Inflammatory macrophage (primary cell): Measurements from ENCODE around the gene FAM98A.
A peak's percentile ranks its signal among the peaks of the same experiment; 100 is the strongest.

Source experiments
- DNase-seq, 2 donors: peaks; one replicate each; pipeline ENCODE4 v3.0.0-alpha.2; 2020 to 2022

The FAM98A gene

DNA sequence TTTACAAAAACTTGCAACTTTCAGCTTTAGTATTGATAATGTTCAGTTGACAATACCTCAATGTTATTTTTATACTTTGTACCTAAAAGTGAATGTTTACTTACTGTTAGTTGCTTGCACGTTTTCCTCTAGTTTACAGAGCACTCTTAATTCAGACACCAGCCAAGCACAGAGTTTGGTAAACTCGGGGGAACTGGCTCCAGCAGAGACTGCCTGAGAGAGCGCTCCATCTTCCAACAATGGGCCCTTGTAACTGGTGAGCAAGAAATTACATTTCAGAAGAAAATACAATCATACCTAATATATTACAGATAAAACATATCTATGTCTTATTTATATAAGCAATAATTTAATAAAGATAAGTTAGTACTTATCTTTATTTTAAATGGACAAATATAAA, 3.7 kb downstream of the FAM98A start:
- DNase-seq = no peak

DNA sequence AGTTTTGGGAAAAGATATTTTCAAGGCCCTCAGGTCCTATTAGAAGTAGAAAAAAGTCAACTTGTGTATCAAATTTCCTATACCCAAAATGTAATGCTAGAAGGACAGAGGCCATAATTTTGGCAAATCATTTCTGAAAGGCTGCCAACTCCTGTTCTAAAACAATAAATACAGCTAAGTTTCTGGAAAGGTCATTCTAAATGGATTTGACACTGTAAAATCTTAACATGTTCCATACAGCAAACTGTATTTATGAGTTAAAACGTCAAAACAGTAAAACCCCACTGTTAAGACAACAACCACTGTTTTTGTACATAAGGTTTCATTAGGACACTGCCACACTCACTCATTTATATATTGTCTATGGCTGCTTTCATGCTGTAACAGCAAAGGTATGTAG, 9.7 kb downstream of the FAM98A start:
- DNase-seq = no peak

DNA sequence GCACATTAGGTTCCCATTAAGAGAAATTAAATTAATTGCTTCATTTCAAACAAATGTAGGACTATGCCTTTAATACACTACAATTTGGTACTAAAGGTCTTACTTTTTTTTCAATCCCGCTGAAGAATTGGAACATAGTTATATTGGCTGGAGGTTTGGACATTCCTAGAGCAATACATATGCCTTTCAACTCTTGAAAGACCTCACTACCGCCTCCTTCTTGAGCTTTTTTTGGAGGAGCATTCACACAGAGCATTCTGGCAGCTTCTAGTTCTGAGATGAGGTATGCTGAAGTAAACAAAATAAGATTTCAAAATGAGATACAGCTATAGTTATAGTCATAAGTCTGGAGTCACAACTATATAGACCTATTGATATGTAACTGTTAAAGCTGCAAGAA, 10.9 kb downstream of the FAM98A start:
- no peak for DNase-seq

DNA sequence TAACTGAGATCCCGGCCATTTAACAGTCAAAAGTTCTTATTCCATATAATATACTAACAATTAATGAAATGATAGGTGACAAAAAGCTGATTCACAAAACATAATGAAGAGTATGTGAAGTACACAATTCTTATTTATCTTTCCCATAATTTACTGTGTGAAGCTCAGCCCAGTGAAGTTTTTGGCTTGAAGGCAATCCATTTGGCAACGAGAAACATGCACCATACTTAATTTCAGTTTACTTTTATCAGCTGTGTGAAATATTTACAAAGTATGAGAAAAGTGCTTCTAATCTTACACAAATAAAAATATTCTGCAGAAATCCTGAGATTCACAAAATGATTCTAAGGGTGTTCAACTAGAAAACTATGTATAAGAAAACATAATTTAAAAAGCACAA, 12.3 kb downstream of the FAM98A start:
- DNase-seq = no peak

DNA sequence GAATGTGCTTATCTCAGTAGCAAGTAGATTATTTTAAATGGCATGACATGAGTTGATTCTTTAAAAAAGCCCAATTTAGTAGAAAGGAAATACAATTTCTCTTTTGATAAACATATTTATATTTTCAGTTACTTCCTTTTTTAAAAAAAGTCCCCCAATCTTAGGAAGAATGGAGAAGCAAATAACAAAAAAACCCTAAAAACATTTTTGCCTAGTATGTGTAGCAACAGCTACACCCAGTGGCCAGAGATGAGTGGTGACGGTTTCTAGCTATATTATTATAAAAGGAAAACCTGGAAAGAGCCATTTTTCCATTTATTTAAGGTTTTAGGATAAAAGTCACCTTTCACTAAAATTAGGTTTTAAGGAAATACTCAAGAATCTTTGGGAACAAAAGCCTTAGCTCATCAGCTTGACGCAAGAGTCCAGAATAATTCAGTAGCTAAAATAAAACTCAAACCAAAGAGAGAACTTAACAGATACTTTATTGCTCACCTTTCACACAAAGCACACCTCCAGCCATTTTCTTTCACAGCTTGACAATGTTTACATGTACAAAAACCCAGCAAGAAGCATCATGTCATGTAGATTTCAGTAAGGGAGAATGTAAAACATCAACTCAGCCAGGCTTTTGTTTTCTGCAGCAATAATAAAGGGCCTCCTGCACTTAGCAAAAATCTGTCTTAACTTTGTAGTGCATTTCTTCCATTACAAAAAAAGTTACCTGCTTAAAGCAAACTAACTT, 15.7 kb downstream of the FAM98A start:
- DNase-seq = peak; percentile 59 to 61

DNA sequence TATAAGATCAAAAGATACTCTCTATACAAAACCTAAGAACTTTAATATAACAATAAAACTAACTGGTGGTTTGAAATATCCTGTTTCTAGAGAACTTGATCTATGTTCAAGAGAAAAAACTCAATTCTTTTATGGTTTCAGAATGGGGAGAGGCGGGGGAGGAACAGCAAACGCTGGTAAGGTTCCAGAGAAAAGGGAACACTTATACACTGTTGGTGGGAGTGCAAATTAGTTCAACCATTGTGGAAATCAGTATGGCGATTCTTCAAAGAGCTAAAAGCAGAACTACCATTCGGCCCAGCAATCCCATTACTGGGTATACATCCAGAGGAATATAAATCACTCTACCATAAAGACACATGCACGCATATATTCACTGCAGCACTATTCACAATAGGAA, 17.2 kb downstream of the FAM98A start:
- peak; percentile 68 to 78 for DNase-seq

DNA sequence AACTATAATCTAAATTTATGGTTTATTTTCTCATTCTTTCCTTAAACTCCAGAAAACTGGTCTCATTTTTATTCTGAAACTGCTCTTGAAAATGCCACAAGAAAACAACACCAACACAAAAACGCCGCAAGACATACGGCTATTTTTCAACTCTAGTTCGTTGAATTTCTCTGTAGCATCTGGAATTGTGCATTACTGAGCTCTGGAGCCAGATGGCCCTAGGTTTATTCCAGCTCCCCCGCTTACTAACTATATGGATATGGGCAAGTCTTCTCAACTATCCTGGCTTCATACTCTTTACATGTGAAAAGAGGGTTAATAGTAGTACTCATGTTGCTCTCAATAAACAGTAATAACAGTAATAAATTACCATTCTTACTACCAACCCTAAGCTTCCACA, 19.9 kb downstream of the FAM98A start:
- no peak for DNase-seq

DNA sequence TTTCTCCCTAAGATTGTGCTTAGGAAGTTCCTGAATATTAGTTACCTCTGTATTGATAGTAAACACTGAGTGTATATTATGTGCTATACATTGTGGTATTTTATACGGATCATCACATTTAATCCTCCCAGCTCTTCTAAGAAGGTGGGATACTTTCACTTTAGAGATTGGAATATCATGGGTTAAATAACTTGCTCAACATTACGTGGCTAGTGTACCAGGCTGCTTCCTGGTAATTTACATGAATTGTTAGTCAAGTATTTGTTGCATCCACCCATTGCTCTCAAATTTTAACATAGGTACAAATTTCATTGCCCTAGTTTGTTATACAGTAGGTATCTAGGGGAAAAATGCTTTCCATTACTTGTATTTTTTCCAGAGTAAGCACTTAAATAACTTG, 21.4 kb downstream of the FAM98A start:
- DNase-seq = no peak

DNA sequence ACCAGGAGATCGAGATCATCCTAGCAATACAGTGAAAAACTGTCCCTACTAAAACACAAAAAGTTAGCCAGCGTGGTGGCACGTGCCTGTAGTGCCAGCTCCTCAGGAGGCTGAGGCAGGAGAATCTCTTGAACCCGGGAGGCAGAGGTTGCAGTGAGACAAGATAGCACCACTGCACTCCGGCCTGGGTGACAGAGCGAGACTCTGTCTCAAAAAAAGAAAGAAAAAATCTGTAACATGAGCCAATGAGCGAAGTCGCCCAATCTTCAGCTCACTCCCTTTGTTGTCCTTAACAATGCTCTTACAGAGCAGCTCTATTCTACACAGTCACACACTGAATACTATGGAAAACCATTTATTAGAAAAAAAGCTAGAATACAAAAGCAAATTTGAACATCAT, 22.0 kb downstream of the FAM98A start:
- no peak for DNase-seq

DNA sequence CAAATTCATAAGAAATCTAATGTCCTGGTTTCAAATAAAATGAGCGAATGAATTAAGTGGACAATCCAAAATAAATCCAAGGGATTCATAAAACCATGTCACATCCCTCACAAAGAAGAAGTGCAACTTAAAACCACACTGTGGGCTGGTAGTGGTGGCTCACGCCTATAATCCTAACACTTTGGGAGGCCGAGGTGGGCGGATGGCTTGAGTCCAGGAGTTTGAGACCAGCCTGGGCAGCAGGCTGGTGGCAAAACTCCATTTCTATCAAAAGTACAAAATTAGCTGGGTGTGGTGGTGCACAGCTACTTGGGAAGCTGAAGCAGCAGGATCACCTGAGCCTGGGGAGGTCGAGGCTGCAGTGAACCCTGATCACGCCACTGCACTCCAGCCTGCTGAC, 25.4 kb downstream of the FAM98A start:
- DNase-seq = peak in 1 of 2 donors; percentile 50

DNA sequence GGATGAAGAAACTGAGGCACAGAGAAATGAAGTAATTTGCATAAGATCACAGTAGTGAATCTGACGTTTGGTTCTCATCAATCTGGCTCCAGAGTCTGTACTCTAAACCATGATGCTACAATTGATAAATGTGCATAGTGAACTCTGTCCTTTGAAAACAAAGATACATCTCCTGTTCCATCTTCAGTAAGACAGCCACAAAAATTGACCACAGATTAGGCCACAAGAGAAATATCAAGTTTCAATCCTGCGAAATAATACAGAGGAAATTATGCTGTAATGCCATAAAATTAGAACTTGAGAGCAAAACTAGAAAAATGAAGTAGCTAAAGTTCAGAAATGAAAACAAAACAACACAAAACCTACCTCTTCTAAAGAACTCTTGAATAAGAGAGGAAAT, 28.4 kb downstream of the FAM98A start:
- no peak for DNase-seq

DNA sequence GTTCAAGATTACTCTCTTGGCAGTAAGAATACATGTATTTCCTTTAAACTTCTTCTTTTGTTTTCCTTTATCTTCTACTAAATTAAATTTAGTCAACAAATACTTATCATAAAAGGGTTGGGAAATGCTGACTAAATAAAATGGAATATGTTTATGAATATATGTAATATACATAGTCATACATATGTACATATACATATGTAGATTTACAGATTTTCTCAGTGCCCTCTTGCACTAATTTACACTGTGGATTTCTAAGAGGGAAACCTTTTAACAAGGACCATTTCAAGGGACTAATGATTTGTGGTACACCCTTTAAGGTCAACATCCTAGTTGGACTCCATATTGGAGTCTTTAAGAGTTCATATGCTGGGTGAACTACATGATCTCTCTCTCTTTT, 37.2 kb downstream of the FAM98A start:
- no peak for DNase-seq

DNA sequence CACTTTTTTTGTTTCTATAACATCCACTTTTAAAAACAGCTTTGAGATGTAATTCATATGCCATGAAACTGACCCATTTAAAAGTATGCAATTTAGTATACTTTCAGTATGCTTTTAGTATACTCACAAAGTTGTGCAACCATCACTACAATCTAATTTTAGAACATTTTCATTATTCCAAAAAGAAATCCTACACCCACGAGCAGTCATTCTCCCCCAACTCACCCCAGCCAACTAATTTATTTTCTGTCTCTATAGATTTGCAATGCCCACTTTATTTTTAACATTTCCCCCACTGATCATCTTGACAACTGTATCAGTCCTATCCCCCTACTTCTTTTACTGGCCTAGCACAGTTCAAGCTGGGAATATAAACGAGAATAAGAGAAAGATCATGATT, 39.1 kb downstream of the FAM98A start:
- no peak for DNase-seq

DNA sequence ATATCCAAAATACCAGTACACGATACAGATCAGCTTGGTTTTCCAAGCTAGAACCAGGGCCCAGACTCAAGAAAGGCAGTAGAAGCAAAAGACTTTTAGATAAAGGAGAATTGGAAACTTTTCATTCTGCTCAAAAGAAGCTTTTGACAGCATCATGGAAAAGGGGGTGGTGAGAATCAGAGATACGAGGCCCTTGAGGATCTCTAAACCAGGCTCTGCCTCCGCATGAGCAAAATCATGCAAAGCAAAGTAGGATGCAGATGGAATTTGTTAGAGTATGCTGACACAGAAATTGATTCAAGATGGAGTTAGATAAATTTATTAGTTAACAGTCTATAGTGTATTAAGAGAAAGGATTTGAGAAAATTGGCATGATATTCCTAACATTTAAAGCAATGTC, 39.8 kb downstream of the FAM98A start:
- no peak for DNase-seq

DNA sequence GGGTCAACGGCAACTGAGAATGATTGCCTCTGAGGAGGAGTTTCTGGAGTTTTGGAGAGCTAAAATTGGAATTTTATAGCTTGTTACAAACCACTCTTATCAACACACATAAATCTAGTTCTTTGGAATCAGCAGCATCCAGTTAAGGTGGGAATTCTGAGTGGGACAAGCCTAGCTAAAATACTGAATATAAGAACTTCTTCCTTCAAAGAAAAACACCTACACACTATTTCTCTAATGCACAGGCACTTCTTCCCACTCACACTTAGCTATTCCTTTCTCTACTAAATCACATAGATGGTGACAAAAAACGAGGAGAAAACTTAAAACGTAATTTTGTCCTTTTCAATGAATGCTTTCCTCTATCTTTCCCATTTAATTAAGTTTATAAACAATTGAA, 43.4 kb downstream of the FAM98A start:
- peak in 1 of 2 donors; percentile 31 for DNase-seq

DNA sequence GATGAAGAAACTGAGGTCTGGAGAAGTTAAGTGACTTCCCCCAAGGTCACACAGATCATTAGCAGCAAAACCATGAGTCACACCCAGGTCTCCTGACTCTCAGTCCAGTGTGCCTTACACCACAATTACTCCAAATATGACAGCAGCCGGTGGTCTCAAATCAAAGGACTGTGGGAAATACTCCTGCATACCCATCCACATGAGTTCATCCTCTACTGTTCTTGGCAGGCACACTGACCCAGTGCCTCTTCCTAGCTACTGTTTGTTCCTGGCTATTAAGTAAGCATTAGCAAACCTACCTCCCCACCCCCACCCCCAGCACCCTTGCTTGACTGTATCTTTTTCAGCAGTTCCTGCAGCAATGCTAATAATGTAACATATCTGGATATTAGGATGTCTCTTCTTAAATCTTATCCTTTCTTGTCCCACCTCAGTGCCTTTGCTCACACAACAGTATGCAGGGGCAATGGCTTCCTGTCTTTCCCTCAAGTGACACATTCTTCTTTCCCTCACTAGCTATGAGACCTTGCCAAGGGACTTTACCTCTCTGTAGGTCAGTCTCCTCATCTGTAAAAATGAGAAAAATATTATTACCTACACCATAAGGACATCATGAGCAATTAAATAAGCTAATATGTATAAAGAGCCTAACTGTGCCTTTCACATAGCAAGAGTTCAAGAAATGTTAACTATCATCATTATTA, 46.2 kb downstream of the FAM98A start:
- DNase-seq = peak; percentile 81 to 91

DNA sequence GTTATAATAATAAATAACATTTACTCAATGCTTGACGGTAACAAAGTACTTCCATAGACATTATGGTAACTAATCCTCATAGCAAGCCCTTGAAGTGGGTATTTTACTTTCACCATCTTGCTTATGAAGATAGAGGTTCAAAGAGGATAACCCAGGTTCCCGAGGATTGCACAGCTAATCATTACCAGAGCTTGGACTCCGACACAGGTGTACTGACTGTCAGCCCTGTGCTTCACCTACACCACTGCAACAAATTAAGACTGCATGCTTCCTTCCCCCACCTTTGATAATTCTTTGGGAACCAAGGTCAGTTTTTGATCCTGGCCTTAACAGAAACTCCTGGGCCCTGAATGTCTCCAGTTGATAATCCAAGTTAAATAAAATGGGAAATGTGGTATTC, 48.9 kb downstream of the FAM98A start:
- no peak for DNase-seq

DNA sequence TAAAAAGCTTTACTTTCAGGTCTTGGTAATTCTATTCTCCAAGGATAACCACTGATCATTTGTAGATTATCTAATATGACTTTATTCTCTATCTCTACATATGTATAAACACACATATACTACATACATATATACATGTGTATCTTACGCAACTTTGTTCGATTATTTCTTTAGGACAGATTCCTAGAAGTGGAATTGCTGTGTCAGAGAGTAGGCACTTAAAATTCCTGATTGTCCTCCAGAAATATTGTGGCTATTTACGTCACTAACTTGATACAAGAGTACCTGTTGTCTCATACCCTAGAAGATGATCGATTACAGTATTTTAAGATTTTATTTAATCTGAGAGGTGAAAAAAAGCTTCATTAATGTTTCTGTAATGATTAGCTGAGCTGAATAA, 57.9 kb downstream of the FAM98A start:
- no peak for DNase-seq

DNA sequence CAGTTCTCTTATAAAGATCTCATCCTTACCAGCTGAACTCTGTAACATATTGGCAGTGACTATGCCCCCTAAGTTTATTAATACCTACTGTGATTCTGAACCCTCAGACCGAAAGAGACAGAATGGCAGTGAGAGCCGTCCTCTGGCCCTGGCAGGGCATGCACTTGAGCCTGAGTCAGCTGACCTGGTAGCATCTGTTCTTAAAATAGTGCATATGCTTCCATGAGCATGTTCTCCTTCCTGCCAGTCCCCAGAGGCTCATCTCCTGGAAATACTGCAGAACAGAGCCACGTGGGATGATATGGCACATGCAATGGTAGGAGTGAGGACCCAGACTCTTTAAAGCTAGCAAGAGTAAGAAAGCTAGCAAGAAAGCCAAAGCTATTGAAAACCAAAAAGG, 63.7 kb downstream of the FAM98A start:
- no peak for DNase-seq
